Upper lobe of right lung (tissue), 1 donor: ENCODE results near the gene SUSD3. TPM values are rescaled to one million over a fixed set of nuclear protein-coding genes. Genes with fewer than 3 reads are reported as not detected.

Experiments used
- ATAC-seq: fragments of 200-7000 bp; cut with Tn5 transposase; one replicate; pipeline ENCODE4 v1.9.1; 2020; ENCODE audit warnings: mild to moderate bottlenecking, moderate library complexity
- DNase-seq: peaks from one replicate; pipeline ENCODE4 v3.0.0-alpha.2; 2020
- H3K27ac ChIP-seq: fragments of 200-600 bp; one replicate; pipeline ENCODE4 v1.8.0; 2022
- H3K27me3 ChIP-seq: fragments of 200-600 bp; one replicate; pipeline ENCODE4 v1.8.0; 2022; ENCODE audit warnings: mild to moderate bottlenecking
- H3K36me3 ChIP-seq: fragments of 200-600 bp; one replicate; pipeline ENCODE4 v1.8.0; 2022
- H3K4me1 ChIP-seq: fragments of 200-600 bp; one replicate; pipeline ENCODE4 v1.8.0; 2022
- H3K4me3 ChIP-seq: fragments of 200-600 bp; one replicate; pipeline ENCODE4 v1.8.0; 2022; ENCODE audit warnings: mild to moderate bottlenecking
- H3K9me3 ChIP-seq: fragments of 200-600 bp; one replicate; pipeline ENCODE4 v1.8.0; 2022
- intact Hi-C: fragments of 100-400 bp; cut with DNase I; formaldehyde crosslinking; loops from one replicate; pipeline ENCODE4 v1.11.0; 2022
- total RNA-seq: library from RNA; stranded (reverse); fragmentation: NEBNext Ultra II Directional; extraction: Animal tissue kit (Norgen Biotek cat#: 25700); gene quantifications from one replicate; pipeline ENCODE4 v1.2.1, GENCODE V29; 2021
- TF ChIP-seq, protein P1 (sequence below): fragments of 200-600 bp; IDR thresholded peaks from one replicate; pipeline ENCODE4 v1.8.0; 2022; ENCODE audit warnings: antibody characterized with exemption
- donor health status: DM: no; HTN: yes; CAD: no; lungs with severe emphysema.

SUSD3 gene
- total RNA-seq, 1 donor from 2014 or later, result 4.8 TPM

DNA sequence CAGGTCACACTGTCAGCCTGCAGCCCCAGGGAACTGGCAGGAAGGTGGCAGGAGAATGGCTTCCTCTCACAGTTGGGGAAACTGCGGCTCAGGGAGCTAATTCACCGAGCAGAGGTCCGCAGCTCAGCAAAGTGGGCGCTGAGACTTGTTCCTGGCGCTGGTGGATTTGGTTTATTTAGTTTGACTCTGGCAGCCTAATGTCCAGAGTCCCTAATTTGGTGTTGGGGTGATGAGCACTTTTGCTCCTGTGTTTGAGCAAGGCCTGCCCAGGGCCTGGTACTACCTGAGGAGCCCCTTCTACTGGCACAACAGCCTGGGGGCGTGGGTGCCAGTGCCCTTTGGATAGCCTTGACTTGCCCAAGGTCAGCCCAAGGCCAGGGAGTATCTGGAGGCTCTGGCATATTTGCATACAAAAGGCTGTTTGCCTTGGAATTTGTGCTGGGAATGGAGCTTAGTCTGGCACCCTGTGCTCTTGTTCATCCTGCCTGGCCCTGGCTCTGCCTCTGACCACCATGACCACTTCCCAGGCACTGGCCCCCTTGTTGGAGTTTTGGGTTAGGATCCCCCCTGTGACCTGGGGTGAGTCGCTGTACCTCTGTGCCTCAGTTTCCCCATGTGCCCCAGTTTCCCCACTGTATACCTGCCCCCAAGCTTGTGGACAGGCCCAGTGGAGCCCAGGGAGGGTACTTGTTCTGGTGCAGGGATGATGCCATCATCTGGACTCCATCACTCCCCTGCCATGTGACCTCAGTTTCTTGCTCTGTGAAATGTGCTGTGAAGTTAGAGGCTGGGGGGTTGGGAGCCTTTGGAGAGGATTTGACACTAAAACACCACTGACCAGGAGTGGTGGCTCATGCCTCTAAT, 1.4 kb downstream of the SUSD3 start:
- Histone ChIP-seq H3K4me3 (peak overlapping the region; percentile 60), H3K27ac (peak overlapping the region; percentile 17), H3K4me1 (peaks cover 33% of the 10 kb centered on the region), H3K36me3 (no peaks in the 10 kb centered on the region), H3K9me3 (no peaks in the 10 kb centered on the region), H3K27me3 (no peaks in the 10 kb centered on the region)
- no peak for ATAC-seq
- intact Hi-C loops, result no loop called here
- TF ChIP-seq, protein P1, sequence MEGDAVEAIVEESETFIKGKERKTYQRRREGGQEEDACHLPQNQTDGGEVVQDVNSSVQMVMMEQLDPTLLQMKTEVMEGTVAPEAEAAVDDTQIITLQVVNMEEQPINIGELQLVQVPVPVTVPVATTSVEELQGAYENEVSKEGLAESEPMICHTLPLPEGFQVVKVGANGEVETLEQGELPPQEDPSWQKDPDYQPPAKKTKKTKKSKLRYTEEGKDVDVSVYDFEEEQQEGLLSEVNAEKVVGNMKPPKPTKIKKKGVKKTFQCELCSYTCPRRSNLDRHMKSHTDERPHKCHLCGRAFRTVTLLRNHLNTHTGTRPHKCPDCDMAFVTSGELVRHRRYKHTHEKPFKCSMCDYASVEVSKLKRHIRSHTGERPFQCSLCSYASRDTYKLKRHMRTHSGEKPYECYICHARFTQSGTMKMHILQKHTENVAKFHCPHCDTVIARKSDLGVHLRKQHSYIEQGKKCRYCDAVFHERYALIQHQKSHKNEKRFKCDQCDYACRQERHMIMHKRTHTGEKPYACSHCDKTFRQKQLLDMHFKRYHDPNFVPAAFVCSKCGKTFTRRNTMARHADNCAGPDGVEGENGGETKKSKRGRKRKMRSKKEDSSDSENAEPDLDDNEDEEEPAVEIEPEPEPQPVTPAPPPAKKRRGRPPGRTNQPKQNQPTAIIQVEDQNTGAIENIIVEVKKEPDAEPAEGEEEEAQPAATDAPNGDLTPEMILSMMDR, result no peak
- no peak for DNase-seq

DNA sequence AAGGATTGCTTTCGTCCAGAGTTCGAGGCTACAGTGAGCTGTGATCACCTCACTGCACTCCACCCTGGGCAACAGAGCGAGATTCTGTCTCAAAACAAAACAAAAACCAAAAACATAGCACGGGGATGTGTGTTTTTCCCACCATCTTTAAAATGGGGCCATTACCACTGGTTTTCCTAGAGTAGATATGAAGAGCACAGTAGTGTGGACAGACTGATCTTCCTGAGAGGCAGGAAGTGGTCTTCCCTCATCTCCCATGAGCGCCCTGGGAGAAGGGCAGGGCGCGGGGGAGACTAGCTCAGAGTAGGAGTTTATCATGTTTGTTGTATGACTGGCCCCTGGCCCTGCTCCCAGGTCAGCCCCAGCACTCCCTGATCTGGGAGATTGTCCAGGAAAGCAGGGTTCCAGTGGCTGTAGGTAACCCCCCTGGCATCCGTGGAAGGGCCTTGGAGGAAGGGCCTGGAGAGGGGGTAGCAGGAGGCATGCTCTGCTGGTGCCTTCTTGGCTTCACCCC, 2.3 kb downstream of the SUSD3 start:
- ATAC-seq, result no peak
- H3K36me3 ChIP-seq, result no peaks in the 10 kb centered on the region
- TF ChIP-seq, protein P1, result no peak
- H3K27me3 ChIP-seq, result no peaks in the 10 kb centered on the region
- H3K27ac ChIP-seq, result no peak overlapping the region
- peaks cover 34% of the 10 kb centered on the region for H3K4me1 ChIP-seq
- intact Hi-C loops, result no loop called here
- H3K4me3 ChIP-seq, result no peak overlapping the region
- DNase-seq, result no peak
- no peaks in the 10 kb centered on the region for H3K9me3 ChIP-seq

DNA sequence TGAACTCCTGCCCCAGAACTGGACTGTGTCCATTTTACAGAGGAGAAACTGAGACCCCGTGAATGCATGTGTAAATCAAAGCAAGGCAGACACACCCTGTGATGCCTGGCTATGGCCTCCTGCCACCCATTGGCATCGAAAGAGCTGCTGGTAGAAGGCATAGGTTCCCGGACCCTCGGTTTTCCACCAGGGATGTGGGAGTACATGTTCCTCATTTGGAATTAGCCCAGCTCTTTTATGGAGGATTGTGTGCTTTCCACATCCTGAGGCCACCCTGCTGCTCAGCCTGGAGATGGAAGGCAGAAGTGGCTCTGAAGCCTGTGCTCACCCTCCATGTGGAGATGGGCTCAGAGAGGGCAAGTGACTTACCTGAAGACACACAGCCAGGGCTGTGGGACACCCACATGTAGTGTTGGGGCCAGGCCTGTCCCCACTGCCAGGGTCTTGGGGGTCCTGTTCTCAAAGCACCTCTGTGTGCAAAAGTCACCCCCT, 2.8 kb downstream of the SUSD3 start:
- H3K27me3 ChIP-seq, result no peaks in the 10 kb centered on the region
- DNase-seq (no peak), ATAC-seq (no peak)
- H3K9me3 ChIP-seq, result no peaks in the 10 kb centered on the region
- H3K4me3 ChIP-seq, result no peak overlapping the region
- H3K36me3 ChIP-seq, result no peaks in the 10 kb centered on the region
- H3K4me1 ChIP-seq, result peaks cover 34% of the 10 kb centered on the region
- H3K27ac ChIP-seq, result no peak overlapping the region
- TF ChIP-seq, protein P1, result no peak
- intact Hi-C loops, result no loop called here

DNA sequence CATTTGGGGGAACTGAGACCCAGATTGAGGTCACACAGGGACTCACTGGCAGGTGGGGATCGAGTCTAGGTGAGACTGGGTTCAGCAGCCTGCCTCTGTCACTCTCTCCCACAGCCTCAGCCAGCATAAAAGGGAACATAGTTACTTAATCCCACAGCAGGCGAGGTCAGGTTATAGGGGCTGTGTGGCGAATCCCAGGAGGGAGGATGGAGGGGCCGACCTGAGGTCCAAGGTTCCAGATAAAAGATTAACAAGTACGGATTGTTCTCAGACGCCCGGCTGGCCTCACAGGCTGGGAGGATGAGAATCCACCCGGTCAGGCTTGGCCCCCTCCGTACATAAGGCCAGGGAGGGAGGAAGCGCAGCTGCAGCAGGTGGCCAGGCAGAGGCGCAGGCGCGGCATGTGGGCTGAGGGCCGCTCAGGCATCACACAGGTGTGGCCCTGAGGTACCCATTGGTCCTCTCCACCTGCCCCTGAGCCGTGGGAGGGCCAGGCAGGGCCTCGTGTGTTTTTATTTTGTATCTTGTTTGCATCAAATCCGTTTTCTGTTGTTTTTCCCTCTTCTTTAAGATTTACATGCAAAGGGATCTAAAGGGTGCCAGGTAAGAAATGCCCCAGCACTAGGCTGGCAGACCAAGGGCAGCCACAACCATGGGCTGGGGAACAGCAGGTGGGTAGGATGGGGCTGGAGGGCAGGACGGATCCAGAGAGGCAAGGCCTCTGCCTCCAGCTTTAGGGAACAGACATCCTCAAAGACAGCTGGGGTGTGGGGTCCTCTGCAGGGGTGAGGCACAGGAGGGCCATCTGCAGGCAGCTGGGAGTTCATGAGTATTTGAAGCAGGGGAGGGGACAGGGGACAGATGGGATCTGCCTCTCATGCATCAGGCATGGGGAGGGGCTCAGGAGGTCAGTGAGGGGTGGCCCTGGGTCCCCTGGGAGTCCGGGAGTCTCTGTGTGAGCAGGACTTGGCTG, 3.6 kb downstream of the SUSD3 start:
- DNase-seq, result no peak
- peaks cover 34% of the 10 kb centered on the region for H3K4me1 ChIP-seq

More for the DNA sequence above, 3.6 kb downstream of the SUSD3 start:
- ATAC-seq, result no peak
- no peak overlapping the region for H3K4me3 ChIP-seq
- no peaks in the 10 kb centered on the region for H3K36me3 ChIP-seq
- no peaks in the 10 kb centered on the region for H3K9me3 ChIP-seq
- no peaks in the 10 kb centered on the region for H3K27me3 ChIP-seq
- TF ChIP-seq, protein P1, result no peak
- no peak overlapping the region for H3K27ac ChIP-seq
- intact Hi-C loops, result no loop called here
